HG03060 (cell line): ENCODE data around the gene ZNF717.
"Not testable (repeated sequence)": the region's sequence is repeated elsewhere in the genome, so short reads cannot be mapped to it uniquely, and the experiment has no call there.

Source experiments
- ATAC-seq: cut with Tn5 transposase; IDR thresholded peaks from one replicate; pipeline ENCODE4 v1.9.1; 2021; ENCODE audit warnings: low read depth, moderate number of reproducible peaks; ENCODE audit not compliant: unreplicated experiment

The ZNF717 gene

DNA sequence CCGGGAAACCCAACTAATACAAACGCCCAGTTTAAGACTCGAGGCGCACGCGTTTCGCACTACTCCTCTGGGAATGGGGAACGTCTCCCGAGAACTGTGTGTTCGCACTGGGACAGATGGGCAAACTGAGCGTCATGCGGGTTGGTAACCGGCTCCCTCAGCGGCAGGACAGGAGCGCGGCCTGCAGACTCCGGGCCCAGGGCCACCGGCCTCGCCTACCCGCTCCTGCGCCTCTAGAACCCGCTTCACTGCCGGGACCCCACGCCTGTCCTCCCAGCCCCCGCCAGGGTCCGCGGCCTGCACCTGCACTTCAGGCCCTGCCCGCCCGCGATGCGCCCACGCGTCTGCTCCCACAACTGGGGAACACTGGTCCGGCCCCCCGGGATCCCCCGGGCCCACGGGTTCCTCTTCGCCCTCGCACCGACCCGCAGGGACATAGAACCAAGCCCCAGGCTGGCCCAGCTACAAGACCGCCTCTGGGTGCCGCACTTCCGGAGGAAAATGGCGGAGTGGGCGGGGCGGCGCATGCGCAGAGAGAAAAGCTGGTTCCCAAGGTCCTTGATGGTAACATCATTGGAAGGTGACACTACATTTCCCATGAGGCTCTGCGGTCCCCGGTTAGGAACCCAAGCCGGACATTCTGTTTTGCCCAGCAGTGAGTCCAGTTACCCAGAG lies at the start of gene ZNF717:
Gene ZNF717 (minus strand): TSS at position 469 of the 675 bp plus-strand sequence. CDS start 2,187 bp downstream, outside the sequence.
- not testable (repeated sequence) for ATAC-seq

DNA sequence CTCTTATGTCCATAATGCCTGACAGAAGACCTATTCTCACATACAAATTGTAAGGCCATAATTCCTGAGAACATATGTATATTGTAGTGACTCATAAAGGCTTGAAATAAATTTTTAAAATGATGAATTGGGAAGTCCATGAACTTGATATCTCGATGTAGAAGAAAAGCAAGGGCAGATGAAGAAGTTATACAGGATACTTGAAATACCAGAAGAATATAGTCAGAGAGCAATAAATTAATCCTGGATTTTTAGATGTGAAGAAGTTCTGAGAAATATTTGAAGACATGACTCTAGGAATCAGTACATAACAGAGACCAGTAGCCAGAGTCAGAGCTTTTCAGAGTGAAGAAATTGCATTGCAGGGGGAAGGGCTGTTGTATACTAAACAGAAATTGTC lies 45.7 kb upstream of the ZNF717 start:
- ATAC-seq = not testable (repeated sequence)

- ATAC-seq = not testable (repeated sequence)
Observed at GRCh38 chr3:75818019-75818418, 32.7 kb upstream of the ZNF717 start.

DNA sequence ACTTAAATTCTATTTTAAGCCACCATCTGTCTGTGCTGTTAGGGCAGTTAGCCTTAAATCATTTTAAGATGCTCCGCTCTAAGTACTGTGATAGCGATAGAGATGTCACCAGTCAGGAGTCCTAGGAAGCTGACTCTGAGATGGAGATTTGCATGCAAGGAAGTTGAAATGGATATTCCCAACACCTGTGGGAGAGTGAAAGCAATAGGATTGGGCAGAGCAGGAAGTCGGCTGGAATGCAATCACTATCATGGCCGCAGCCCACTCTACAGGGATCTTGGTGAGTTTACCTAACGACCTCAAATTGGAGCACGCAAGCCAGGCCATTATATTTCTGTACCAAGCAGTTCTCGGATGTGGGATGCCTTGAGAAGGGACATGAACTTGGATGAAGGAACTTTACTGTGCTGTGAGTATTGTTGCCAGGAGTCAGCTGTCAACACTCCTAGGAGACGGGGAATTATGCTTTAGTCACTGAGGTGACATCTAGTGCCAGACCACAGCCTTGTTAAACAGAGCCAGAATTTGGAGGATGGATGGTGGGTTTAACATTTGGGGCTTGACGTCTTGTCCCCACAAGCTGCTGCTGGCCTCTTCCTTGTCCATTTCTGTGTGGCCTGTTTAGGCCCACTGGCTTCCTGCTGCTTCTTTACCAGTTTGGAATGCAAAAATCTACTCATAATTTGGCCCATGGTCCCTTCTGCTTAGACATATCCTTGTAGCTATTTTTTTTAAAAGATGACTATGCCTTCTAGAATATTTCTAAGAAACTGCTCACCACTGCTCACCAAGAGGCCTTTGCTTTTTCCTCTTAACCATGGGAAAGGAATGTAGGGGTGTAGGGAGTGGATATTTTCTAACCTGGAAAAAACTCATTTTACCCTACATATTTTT lies 31.2 kb upstream of the ZNF717 start:
- ATAC-seq = not testable (repeated sequence)

GRCh38 chr3:75814797-75815196 lies 29.4 kb upstream of the ZNF717 start:
- no peak for ATAC-seq

- no peak for ATAC-seq
Observed at GRCh38 chr3:75782506-75782905, 2.8 kb downstream of the ZNF717 start.

- ATAC-seq = no peak
Observed at GRCh38 chr3:75781079-75781745, 4.1 kb downstream of the ZNF717 start.

DNA sequence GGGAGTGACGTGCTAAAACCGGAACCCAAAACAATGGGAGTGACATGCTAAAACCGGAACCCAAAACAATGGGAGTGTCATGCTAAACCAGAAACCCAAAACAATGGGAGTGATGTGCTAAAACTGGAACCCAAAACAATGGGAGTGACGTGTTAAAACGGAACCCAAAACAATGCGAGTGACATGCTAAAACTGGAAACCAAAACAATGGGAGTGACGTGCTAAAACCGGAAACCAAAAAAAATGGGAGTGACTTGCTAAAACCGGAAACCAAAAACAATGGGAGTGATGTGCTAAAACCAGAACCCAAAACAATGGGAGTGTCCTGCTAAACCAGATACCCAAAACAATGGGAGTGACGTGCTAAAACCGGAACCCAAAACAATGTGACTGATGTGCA lies 7.6 kb downstream of the ZNF717 start:
- not testable (repeated sequence) for ATAC-seq

GRCh38 chr3:75771631-75772030 lies 13.7 kb downstream of the ZNF717 start:
- ATAC-seq = not testable (repeated sequence)

DNA sequence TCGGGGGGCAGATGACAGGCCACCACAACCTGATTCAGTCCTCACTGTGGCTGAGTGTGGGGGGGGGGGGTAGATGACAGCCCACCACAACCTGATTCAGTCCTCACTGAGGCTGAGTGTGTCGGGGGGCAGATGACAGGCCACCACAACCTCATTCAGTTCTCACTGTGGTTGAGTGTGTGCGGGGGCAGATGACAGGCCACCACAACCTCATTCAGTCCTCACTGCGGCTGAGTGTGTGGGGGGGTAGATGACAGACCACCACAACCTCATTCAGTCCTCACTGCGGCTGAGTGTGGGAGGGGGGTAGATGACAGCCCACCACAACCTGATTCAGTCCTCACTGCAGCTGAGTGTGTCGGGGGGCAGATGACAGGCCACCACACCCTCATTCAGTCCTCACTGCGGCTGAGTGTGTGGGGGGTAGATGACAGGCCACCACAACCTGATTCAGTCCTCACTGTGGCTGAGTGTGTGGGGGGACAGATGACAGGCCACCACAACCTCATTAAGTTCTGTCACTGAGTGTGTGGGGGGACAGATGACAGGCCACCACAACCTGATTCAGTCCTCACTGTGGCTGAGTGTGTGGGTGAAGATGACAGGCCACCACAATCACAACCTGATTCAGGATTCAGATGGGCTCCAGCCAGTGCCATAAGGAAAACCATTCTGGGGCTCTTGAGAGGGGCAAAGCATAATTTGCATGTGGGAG lies 16.9 kb downstream of the ZNF717 start:
- no peak for ATAC-seq

- no peak for ATAC-seq
Observed at GRCh38 chr3:75737831-75738493, 47.4 kb downstream of the ZNF717 start.

DNA sequence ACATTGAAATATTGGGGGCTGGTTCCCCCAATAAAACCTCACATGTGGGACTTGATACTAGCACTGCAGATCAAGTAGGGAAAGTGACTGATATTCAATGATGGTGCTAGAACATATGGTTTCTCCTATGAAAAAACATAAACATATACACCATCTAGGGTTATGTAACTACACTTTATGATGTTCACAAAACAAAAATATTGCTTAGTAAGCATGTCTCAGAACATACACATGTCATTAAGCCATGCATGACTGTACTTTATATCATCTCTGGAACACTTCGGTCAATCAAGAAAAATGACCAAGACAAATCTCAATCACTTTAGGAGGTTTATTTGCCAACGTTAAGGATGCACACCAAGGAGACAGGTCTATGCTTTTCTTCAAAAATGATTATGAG lies 57.4 kb downstream of the ZNF717 start:
- ATAC-seq = no peak

DNA sequence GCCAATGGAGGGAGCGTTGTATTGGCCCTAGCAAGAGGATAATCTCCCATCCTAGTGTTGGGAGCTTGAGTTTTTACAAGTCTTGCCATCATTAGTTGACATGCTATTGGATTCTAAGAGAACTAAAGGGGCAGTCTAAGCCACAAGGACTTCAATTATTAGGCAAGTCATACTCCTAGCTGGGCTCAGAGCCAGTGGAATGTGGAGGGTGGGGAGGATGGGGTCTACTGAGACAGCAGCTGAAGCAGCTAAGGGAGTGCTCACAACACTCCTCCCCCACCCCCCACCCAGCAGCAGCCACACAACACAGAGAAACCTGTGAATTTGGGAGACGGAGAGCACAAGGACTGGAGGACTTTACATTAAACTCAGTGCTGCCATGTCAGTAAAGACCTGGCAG lies 93.3 kb downstream of the ZNF717 start:
- no peak for ATAC-seq

DNA sequence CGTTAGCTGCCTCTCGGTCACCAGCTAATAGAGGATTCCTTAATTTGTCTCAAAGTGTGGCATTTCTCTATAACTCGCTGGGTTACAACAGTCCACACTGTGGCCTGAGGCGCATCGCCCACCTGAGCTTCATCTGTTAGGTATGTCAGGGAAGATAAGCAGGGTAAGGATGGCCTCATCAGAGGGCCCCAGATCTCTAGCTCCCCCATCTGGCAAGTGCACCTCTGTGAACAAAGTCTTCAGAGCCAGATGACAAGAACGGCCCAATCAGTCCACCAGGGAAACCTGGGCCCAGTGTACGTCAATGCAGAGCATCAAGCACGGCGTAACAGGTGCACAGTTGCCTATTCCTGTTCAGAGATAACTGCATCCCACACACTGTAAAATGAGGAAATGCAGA lies 98.0 kb downstream of the ZNF717 start:
- no peak for ATAC-seq
